ENCODE results near the gene AMPD2.

AMPD2 gene

DNA sequence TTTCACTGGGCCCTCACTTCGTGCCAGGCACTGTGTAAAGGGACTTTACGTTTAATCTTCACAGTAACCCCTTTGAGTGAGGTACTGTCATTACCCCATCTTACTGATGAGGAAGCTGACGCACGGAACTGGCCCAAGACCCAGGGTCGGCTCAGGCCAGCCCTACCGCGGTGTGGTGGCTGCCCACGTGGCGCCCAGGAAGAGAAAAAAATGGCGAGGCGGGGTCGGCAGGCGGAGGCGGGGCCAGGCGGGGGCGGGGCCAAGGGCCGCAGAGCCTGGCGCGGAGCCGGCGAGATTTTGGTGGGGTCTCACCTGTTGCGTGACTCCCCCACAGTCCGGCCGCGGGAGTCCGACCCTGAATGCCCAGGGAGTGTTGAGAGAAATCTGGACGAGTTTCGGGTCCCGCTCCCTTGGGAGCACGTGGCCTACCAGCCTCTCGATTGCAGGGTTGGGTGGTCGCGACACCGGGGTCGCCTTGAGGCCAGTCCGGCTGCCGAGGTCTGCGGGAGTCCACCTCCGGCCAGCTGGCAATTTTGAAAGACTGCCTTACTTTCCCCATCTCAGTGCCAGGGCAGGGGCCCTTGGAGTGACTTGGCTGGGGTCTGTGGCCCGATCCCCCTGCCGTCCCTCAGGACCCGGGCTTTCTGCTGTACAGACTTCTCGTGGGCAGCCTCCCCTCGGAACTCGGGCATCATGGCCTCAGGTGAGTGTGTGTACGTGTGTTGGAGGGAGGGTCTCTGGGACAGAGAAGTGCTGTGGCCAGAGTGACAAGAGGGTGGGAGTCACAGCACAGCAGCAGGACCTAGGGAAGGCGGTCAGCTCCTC is at the start of gene AMPD2, which contains the start of gene GNAT2:
TSS of gene AMPD2 (plus strand) at position 262 of the 825 bp plus-strand sequence. CDS start 1,339 bp downstream, outside the sequence.
TSS of gene GNAT2 (minus strand) at position 41 of the 825 bp plus-strand sequence. CDS start 6,746 bp downstream, outside the sequence.
- DNase-seq (ENCODE audit: low spot score) = peak; percentile 75

DNA sequence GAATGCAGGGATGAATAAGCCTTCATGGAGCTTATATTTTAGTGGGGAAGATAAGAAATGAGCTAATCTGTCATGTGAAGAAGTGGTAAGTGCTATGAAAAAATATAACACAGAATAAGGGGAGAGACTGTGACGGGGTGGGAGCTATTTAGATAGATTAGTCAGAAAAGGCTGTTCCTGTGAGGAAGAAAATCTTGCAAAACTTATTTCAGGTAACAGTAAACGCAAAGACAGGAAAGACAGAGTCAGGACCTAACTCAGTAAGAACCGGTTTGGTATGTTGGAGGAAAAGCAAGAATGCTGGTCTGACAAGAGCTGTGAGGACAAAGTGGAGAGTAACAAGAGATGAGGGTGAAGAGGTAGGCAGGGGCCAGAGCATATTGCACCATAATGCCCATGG is 49.2 kb upstream of the AMPD2 start:
- DNase-seq (ENCODE audit: low spot score) = peak; percentile 14

DNA sequence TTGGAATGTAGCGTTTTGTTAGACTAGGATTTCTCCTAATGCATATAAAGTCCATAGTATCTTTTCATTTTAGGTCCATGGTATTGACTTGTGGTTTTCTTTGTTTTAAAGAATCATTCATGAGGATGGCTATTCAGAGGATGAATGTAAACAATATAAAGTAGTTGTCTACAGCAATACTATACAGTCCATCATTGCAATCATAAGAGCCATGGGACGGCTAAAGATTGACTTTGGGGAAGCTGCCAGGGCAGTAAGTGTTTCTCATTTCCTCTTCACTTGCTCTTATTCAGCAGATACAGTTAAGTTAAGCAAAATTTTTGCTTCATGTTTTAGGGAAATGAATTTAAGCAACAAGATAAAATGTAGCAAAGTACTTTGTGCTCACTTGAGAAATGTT is 45.9 kb upstream of the AMPD2 start:
- DNase-seq (ENCODE audit: low spot score) = no peak

DNA sequence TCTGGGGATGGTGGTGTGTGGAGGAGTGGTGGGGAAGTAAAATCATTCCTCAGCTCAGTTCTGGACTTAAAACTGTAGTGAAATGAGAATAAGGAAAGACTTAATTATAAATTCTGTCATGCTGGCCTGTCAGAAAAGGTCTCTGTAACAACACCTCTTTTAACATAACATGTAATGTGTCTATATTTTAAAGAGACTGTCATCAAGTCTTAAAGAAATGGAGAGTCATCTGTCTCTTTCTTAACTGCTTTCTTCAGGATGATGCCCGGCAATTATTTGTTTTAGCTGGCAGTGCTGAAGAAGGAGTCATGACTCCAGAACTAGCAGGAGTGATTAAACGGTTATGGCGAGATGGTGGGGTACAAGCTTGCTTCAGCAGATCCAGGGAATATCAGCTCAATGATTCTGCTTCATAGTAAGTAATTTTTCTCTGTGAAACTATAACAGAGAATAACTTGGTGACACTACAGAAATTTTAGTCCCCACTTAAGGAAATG is 40.6 kb upstream of the AMPD2 start:
- peak; percentile 9 for DNase-seq (ENCODE audit: low spot score)

DNA sequence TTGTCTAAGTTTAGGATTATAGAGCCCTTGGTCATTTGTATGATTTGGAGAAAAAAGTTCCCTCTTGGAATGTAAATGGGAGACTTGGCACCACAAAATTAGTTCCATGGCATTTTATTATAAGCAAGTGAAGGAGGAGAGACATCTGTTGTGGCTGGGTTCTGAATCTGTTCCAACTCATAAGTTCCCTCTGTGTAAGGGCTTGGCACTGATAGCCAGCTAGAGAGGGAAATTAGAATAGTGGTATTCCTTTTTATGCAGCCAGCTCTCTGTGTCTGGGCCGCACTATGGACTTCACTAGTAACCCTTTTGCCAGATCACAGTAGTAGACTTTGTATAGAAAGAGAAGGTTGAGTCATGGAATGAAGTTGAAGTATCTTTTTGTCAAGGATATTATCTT is 40.1 kb upstream of the AMPD2 start:
- DNase-seq (ENCODE audit: low spot score) = no peak

DNA sequence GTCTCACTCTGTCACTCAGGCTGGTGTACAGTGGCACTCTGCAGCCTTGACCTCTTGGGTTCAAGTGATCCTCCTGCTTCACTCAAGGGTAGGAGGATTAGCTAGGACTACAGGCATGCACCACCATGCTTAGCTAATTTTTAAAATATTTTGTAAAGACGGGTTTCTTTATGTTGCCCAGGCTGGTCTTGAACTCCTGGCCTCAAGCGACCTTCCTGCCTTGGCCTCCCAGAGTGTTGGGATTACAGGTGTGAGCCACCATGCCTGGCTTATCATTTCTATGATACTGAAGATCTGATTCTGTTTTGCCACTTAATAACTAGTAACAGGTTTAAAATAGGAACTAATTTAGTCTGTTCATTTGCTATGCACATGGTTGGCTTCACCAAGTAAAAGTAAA is 37.6 kb upstream of the AMPD2 start:
- no peak for DNase-seq (ENCODE audit: low spot score)

DNA sequence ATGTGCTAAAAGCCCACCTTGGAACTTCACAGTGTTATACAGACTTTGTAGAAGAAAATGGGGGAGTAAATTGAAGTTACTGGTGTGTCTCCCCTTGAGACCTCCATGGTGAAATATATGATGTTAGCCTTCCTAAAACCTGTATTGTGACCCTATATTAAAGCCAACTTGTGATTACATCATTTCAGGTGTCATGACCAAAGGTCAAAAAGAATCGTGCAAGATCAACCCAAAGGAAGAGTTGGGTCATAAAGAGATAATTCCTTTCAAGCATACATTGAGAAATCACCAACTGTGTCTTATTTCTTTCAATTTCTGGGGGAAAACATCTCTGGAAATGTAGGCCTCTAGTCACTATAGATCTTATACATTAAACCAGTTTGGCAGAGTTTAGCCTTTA is 34.9 kb upstream of the AMPD2 start:
- no peak for DNase-seq (ENCODE audit: low spot score)

DNA sequence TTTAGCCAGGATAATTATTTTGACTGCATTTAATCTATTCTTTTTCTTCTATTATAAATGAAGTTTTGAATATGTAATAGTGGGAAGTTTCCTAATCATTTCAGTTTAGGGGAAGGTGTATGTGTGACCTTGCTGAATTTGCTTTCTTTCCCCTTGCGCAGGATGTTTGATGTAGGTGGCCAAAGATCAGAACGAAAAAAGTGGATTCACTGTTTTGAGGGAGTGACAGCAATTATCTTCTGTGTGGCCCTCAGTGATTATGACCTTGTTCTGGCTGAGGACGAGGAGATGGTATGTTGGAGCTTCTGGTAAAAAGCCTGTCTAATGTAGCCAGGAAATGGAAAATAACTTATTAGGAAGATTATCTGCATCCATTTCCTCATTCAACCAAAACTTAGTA is 33.6 kb upstream of the AMPD2 start:
- no peak for DNase-seq (ENCODE audit: low spot score)

DNA sequence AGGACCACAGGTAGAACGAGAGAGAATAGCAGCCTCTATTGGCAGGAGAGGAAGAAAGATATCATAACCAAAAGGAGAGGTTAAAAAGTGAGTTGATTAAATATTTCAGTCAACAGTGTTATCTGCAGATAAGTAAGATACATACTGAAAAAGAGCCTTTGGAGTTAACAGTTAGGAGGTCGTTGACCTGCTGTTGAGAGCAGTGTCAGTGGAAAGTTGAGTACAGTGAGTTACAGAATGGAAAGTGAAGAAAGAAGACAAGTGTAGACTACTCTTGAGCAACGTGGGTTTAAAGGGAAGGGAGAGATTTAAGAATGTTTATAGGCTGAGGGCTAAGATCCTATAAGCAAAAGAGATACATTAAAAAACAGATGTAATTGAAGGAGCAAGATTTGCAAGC is 30.5 kb upstream of the AMPD2 start:
- no peak for DNase-seq (ENCODE audit: low spot score)

DNA sequence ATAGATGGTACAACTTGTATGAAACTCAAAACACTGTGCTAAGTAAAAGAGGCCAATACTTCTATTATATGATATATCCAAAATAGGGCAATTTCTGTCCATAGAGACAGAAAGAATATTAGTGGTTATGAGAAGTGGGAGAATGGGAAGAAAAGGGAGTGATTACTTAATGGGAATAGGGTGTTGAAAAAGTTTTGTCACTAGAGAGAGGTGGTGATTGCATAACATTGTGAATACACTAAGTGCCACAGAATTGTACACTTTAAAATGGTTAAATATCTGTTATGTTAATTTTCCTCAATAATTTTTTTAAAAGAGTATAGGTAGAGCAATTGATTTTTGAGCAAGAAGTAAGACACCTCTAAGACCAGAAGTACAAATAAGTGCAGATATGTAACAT is 30.0 kb upstream of the AMPD2 start:
- no peak for DNase-seq (ENCODE audit: low spot score)

DNA sequence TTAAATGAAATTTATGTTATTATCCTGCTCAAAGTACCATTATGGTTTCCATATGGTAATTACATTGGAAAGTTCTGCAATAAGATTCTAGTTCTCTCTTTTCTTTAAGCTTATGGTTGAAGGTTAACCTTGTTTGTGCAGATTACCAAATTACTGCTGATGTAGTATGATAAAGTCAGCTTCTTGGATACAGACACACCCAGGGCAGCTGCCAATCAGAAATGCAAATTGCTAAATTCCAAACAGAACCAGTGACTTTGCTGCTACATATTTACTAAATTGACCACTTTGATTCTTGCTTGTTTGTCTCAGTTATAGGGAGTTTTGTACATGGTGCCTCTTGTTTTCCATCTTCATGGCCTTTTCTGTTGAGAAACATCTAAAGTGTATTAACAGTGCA is 26.7 kb upstream of the AMPD2 start:
- no peak for DNase-seq (ENCODE audit: low spot score)

DNA sequence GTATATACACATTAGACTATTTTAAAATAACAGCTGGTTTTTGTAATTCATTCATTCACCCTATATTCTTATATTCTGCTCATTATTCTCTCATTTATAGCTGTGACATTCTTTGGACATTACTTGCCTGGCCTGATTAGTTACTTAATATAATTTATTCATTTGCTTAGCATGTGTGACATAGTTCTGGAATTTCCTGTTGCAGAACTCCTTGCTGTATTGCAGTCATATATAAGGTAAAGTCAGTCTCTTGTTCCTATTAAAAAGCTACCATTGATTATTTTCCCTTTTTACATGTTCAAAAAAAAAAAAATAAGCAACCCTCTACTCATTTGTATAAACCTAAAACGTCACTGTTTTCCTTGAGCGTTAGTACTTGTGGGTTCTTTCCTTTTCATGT is 24.1 kb upstream of the AMPD2 start:
- DNase-seq (ENCODE audit: low spot score) = no peak

DNA sequence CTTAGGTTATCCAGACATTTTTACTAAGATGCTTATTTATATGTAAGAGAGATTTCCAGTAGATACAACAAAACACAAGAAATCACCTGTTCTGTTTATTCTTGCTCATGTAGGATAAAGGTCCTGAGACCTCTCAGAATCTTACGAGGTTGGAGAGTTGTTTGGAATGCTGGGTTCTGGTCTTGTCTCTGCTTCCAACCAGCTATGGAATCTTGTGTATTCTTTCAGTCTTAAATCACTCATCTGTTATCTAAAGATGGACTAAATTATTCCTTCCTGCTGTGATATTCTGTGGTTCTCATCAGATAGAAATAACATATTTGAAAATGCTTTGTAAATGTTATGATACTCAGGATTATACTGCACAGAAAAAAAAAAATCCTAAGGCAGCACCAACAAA is 21.5 kb upstream of the AMPD2 start:
- DNase-seq (ENCODE audit: low spot score) = no peak

DNA sequence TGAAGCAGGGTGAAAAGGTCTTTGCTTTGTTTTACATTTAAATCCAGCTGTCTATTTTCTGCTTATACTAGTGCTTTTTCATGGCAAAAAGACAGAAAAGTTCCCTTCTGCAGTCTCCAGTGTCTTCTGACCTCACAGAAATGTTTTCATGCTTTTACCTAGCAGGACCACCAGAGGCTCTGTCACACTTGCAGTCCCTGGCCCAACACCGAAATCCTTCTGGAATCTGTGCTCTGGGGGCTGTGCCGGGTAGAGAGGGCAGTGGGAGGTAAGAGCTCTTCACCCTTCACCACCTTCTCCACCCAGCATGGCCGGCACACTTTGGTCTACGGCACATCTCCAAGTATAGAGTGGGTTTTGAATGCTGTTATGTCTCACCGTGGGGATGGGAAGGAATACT is 21.0 kb upstream of the AMPD2 start:
- no peak for DNase-seq (ENCODE audit: low spot score)

DNA sequence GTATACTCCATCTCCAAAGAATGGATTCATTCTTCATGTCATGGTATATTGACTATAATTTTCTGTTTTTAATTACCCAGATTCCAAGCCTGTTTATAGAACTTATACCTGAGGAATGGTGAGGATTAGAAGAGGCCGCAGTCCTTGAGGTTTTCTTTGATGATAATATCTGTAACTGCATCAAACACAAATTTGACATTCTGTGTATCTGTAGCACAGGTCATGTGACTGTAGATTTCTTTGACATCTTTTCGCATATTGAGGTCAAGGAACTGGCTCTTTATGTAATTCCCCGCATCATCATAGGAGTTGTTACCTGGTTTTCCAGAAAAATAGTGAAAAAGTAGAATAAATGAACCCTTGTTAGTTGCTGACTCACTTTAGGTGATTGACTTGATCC is 16.4 kb upstream of the AMPD2 start:
- no peak for DNase-seq (ENCODE audit: low spot score)

DNA sequence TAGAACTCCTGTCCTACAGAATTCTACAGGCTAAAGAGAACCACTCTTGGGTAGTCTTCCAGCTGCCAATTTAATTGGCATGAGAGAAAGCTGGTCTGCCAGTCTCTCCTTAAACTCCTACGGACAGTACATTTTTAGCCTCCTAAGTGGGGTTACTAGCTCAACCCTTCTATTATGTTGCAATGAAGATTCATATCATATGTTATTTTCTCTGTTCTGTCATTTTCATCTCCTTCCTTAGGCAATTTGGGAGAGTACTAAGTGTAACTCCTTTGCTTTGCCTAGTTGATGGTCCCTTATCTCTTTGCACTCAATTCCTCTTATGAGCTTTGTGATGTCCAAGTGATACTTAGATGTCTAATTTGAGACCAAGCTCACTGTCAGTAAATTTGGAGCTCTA is 14.3 kb upstream of the AMPD2 start:
- DNase-seq (ENCODE audit: low spot score) = no peak

DNA sequence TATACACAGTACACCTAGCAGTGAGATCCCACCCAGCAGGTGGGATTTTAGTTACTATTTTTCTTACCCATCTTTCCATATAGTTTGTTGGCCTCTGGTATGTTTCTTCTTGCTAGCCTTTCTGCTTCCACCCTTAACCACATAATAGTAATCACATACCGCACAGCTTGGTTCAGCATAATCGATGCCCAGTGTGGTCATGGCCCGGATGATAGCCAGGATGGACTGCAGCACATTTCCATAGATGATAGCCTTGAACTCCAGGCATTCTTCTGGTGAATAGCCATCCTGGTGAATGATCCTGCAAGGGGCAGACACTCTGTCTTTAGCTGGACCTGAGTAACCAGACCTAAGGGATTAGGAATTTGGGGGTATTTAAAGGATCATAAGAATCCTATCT is 9.8 kb upstream of the AMPD2 start:
- no peak for DNase-seq (ENCODE audit: low spot score)

DNA sequence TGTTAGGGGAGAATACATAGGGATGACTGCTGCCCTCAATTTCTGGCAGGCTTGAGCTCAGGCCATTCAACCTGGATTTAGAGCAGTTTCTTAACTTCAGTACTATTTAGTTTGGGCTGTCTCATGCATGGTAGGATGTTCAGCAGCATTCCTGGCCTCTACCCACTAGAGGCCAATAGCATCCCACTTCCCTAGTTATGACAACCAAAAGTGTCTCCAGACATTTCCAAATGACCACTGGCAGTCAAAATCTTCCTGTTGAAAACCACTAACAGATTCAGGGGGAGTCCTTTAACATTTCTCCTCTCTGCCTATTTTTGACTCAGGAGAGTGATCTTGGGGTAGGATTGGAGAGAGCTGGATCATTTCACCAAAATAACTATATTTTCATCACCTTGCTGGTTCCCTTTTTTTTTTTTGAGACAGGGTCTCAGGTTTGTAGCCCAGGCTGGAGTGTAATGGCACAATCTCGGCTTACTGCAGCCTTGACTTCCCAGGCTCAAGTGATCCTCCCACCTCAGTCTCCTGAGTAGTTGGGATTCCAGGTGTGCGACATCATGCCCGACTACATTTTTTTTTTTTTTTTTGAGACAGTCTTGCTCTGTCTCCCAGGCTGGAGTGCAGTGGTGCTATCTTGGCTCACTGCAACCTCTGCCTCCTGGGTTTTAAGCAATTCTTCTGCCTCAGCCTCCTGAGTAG is 8.9 kb upstream of the AMPD2 start:
- no peak for DNase-seq (ENCODE audit: low spot score)

DNA sequence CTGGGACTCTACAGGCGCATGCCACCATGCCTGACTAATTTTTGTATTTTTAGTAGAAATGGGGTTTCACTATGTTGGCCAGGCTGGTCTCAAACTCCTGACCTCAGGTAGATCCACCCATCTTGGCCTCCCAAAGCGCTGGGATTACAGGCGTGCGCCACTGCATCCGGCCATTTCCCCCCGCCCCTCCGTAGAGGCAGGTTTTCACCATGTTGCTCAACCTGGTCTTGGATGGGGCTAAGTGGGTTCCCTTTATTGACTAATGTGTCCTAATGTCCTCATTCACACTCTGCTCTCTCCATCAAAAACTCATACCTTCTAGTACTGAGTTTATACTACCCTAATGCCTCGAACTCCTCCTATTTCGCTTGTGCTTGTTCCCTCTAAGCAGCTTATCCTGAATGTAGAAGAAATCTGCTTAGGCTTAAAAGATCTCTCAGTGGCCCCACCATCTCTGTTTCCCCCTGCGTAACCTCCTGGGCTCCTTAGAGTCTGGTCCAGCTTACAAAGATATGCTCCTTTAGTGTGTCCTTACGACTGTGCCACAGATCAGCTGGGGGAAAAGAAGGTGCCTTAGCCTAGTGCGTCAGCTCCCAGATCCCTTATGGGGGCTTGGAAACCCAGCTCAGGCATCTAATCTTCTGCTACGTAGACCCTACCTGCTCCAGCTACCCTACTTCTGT is 8.2 kb upstream of the AMPD2 start:
- no peak for DNase-seq (ENCODE audit: low spot score)

DNA sequence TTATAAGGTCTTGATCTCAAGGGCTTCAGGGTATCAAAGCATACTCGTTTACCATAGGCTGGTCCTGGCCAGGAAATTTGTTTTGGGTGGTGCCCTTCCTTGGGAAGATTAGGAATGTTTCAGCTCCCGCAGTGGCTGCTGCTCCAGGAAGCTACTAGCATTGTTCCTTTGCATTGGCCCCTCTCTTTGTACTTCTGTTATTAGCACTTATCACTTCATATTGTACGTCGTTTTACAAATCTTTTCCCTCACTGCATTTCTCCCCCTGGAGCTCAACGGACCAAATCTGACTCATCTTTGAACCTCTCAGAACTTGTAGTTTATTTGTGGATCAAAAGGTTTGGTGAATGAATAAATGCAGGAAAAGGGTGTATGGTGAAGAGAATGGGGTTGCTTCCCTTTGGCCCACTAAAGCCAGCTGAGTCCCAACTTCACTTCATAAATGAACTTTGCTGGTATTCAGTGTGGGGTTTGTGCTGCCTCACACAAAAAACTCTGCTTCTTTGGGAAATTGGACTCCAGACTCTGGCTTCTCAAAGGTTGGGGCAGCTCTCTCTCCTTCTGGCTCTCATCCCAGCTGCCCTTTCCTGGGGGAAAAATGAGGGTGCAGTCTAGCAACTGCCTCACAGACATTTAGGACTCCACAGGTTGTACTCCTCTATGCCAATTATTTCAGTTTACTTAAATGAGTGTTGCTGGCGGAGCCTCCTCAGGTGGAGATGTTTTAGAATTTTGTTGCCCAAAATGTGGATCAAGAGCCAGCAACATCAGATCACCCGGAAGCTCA is 6.1 kb upstream of the AMPD2 start:
- DNase-seq (ENCODE audit: low spot score) = no peak

DNA sequence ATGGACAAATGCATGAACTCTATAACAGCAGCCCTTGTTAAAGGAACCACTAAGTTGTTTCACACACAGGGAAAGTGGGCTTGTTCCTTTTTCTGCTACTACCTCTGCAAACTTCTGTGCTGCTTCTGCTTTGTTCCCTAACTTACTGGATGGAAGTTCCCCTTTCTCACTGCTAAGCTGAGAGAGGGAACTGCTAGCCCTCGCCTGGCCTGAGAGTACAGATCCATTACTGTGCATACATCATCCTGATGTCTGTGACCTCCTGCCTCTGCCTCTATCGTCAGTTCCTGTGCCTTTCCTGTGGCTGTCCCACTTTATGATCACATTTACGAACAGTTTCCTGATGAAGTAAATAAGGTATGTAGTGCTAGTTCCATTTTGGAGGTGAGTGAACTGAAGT is 3.8 kb upstream of the AMPD2 start:
- no peak for DNase-seq (ENCODE audit: low spot score)

DNA sequence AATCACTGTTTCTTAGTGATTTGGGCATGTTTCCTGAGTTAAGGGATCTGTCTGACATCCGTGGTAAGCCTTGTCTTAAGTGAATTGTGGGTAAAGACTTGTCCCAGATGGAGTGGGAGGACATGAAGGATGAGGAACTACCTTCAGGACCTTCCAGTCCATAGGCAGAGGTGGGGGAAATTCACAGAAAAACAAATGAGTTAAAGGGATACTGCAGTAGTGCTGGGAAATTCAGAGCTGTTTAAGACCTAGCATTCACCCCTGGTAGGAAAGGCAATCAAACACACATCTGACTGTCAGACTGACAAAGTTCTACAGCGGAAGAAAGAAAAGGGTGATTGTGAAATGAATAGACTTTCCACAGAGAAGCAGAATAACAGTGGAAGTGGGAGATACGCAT is 3.2 kb upstream of the AMPD2 start:
- no peak for DNase-seq (ENCODE audit: low spot score)
